Suprapubic skin (tissue), 4 donors: Measurements from ENCODE around the gene DCAF8L2. TPM values are rescaled to one million over a fixed set of nuclear protein-coding genes. Genes with fewer than 3 reads are reported as not detected.

Experiments
- DNase-seq, 2 donors: peaks; one replicate each; pipeline ENCODE4 v3.0.0-alpha.2; 2019; ENCODE audit warnings: low spot score in 2 of 2
- H3K27ac ChIP-seq: fragments of 200-600 bp; sonication (generic); one replicate; pipeline ENCODE4 v1.5.1; 2019
- H3K27me3 ChIP-seq: fragments of 200-600 bp; sonication (generic); one replicate; pipeline ENCODE4 v1.5.1; 2019
- H3K36me3 ChIP-seq: fragments of 200-600 bp; sonication (generic); one replicate; pipeline ENCODE4 v1.5.1; 2019
- H3K4me1 ChIP-seq: fragments of 200-600 bp; sonication (generic); one replicate; pipeline ENCODE4 v1.5.1; 2019
- H3K4me3 ChIP-seq: fragments of 200-600 bp; sonication (generic); one replicate; pipeline ENCODE4 v1.5.1; 2019; ENCODE audit warnings: mild to moderate bottlenecking
- H3K9me3 ChIP-seq: fragments of 200-600 bp; sonication (generic); one replicate; pipeline ENCODE4 v1.5.1; 2019
- EP300 ChIP-seq: sonication (generic); formaldehyde crosslinking; IDR thresholded peaks from one replicate; pipeline ENCODE4 v1.6.1; 2017; ENCODE audit warnings: antibody characterized with exemption
- POLR2A ChIP-seq, 2 donors: fragments of 450-650 bp; IDR thresholded peaks; one replicate each; pipeline ENCODE4 v1.6.1; 2017; ENCODE audit warnings: antibody characterized with exemption in 2 of 2, mild to moderate bottlenecking in 2 of 2, moderate library complexity in 2 of 2
- POLR2AphosphoS5 ChIP-seq, 3 donors: sonication (generic); formaldehyde crosslinking; IDR thresholded peaks; one replicate each; pipeline ENCODE4 v1.6.1; 2017; ENCODE audit warnings: antibody characterized with exemption in 3 of 3
- WGBS: methylation state at CpG from one replicate; pipeline ENCODE4 v1.1.5; 2018; 5-methylcytosine and 5-hydroxymethylcytosine counted together
- total RNA-seq, 4 donors: library from RNA; depleted of rRNA; stranded (reverse); fragments of >200 nt; gene quantifications; one replicate each; pipeline ENCODE4 v1.1.0, GENCODE V29; 2016
- TF ChIP-seq, protein P1 (sequence below), 2 donors: fragments of 200-600 bp in 1 of 2; fragments of 450-650 bp in 1 of 2; sonication (generic) in 1 of 2; IDR thresholded peaks; one replicate each; pipeline ENCODE4 v1.5.1; 2016 to 2019; ENCODE audit warnings: antibody characterized with exemption in 2 of 2, mild to moderate bottlenecking in 1 of 2, moderate library complexity in 1 of 2

DCAF8L2 gene
- total RNA-seq, 4 donors from 2014 or later = not detected

DNA sequence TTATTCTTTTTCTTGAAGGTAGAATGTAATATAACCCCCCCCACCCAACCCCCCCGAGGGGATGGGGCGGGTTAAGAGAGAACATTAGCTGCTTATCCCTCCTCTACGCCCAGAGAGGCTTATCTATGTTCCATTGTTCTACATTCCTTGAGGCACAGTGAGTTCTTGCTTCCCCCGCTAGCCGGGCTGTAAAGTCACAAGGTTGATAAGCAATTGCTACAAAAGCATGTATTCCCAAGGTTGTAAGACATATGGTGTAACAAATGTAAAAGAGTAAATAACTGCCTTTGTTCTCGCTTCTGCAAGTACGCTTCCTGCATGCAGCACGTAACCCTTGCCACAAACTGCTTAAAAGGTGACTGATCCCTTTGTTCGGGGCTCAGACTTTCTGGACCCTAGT lies 8.2 kb downstream of the DCAF8L2 start:
- Histone ChIP-seq H3K27ac (no peak overlapping the region), H3K27me3 (no peaks in the 10 kb centered on the region), H3K9me3 (no peaks in the 10 kb centered on the region), H3K4me1 (no peaks in the 10 kb centered on the region), H3K4me3 (no peak overlapping the region), H3K36me3 (no peaks in the 10 kb centered on the region)
- no peak for DNase-seq
- TF ChIP-seq POLR2AphosphoS5 (IDR thresholded peaks at IDR 0.05) (no peak), POLR2A (IDR thresholded peaks at IDR 0.05) (no peak), EP300 (no peak)
- TF ChIP-seq, protein P1, sequence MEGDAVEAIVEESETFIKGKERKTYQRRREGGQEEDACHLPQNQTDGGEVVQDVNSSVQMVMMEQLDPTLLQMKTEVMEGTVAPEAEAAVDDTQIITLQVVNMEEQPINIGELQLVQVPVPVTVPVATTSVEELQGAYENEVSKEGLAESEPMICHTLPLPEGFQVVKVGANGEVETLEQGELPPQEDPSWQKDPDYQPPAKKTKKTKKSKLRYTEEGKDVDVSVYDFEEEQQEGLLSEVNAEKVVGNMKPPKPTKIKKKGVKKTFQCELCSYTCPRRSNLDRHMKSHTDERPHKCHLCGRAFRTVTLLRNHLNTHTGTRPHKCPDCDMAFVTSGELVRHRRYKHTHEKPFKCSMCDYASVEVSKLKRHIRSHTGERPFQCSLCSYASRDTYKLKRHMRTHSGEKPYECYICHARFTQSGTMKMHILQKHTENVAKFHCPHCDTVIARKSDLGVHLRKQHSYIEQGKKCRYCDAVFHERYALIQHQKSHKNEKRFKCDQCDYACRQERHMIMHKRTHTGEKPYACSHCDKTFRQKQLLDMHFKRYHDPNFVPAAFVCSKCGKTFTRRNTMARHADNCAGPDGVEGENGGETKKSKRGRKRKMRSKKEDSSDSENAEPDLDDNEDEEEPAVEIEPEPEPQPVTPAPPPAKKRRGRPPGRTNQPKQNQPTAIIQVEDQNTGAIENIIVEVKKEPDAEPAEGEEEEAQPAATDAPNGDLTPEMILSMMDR (IDR thresholded peaks at IDR 0.05) = no peak
- WGBS = 50% methylated on average over 9 of the region's 9 CpGs

DNA sequence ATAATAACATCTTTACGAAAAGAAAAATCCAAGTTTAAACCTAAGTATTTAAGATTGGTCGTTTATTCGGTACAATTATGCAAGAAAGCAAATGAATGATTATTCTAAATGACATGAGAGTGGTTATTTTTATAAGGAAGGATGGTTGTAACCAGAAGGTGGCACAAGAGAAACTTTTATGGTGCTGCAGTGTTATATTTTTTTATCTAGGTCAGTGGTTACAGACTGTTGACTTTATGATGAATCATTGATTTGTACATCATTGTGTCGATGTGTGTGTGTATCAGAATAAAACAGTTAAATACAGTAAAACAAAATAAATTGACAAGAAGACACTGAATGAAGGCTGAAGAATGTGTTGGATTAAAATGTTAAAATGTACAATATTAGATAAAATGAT lies 9.8 kb downstream of the DCAF8L2 start:
- Histone ChIP-seq H3K27me3 (no peaks in the 10 kb centered on the region), H3K4me1 (no peaks in the 10 kb centered on the region), H3K27ac (no peak overlapping the region), H3K36me3 (no peaks in the 10 kb centered on the region), H3K4me3 (no peak overlapping the region), H3K9me3 (no peaks in the 10 kb centered on the region)
- TF ChIP-seq, protein P1 (IDR thresholded peaks at IDR 0.05) = no peak
- TF ChIP-seq POLR2AphosphoS5 (IDR thresholded peaks at IDR 0.05) = no peak
- TF ChIP-seq EP300 = no peak
- no peak for TF ChIP-seq POLR2A (IDR thresholded peaks at IDR 0.05)
- WGBS = 64% methylated on average over 4 of the region's 4 CpGs
- no peak for DNase-seq

DNA sequence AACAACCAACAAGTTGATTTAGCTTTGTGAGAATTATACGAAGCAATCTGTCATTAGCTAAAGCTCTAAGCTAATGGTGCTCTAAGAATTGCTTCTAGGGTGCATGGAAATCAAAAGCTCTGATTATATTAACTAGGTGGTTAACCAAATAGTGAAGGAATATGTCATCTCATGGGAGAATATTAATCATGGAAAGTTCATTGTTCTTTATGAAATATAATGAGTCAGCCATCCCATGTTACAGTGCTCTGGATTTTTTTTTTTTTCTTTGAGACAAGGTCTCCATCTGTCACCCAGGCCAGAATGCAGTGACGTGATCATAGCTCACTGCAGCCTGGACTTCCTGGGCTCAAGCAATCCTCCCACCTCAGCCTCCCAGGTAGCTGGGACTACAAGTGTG lies 10.5 kb downstream of the DCAF8L2 start:
- Histone ChIP-seq H3K4me1 (no peaks in the 10 kb centered on the region), H3K27ac (no peak overlapping the region), H3K27me3 (no peaks in the 10 kb centered on the region), H3K36me3 (no peaks in the 10 kb centered on the region), H3K4me3 (no peak overlapping the region), H3K9me3 (no peaks in the 10 kb centered on the region)
- TF ChIP-seq, protein P1 (IDR thresholded peaks at IDR 0.05) = no peak
- TF ChIP-seq POLR2A (IDR thresholded peaks at IDR 0.05) = no peak
- TF ChIP-seq EP300 = no peak
- TF ChIP-seq POLR2AphosphoS5 (IDR thresholded peaks at IDR 0.05) = no peak
- 61% methylated on average over 2 of the region's 2 CpGs for WGBS
- DNase-seq = no peak

DNA sequence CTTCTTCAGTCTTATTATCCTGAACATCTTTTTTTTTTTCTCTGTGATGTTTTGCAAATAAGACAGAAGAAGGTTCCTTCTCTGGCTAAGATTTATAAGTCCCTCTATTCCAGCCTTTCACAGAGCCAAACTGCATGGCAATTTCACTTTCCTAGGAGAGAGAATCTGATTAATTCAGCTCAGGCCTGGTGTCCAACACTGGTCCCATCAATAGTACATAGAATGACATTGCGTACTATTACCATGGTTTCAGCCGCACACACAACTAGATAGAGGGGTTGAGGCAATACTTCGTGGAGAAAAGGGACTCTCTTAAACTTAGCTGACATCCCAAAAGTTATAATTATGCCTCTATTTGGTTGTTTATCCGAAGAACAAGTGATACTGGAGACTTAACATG lies 18.5 kb downstream of the DCAF8L2 start:
- no peak overlapping the region for H3K4me3 ChIP-seq
- no peak overlapping the region for H3K27ac ChIP-seq
- H3K9me3 ChIP-seq = no peaks in the 10 kb centered on the region
- H3K4me1 ChIP-seq = no peaks in the 10 kb centered on the region
- no peak for DNase-seq
- no peaks in the 10 kb centered on the region for H3K36me3 ChIP-seq
- TF ChIP-seq POLR2A (IDR thresholded peaks at IDR 0.05) = no peak
- TF ChIP-seq EP300 = no peak
- TF ChIP-seq POLR2AphosphoS5 (IDR thresholded peaks at IDR 0.05) = no peak
- TF ChIP-seq, protein P1 (IDR thresholded peaks at IDR 0.05) = no peak
- no peaks in the 10 kb centered on the region for H3K27me3 ChIP-seq
- WGBS = 71% methylated on average over 4 of the region's 4 CpGs

DNA sequence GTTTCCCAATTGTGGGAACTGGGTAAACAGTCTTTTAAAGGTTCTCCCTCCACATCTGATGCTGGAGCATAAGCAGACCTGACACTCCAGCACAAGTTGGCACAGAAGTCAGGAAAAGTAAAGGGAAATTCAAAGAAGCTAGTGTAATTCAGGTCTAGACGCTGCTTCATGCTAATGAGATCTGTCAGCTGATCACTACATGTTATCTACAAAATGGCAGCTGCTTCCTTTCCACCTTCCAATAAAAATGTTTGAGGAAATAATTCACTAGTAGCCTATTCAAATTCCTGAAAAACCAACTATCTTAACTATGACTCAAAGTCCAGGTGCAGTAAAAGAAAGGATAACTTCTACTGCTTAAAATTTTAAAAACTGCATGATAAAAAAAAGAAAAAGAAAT lies 29.3 kb downstream of the DCAF8L2 start:
- H3K36me3 ChIP-seq = no peaks in the 10 kb centered on the region
- DNase-seq = no peak
- no peaks in the 10 kb centered on the region for H3K27me3 ChIP-seq
- H3K27ac ChIP-seq = no peak overlapping the region
- no peaks in the 10 kb centered on the region for H3K9me3 ChIP-seq
- no peak overlapping the region for H3K4me3 ChIP-seq
- WGBS = 27% methylated on average over 1 of the region's 1 CpG
- TF ChIP-seq EP300 (no peak), POLR2AphosphoS5 (IDR thresholded peaks at IDR 0.05) (no peak), POLR2A (IDR thresholded peaks at IDR 0.05) (no peak)
- TF ChIP-seq, protein P1 (IDR thresholded peaks at IDR 0.05) = no peak
- H3K4me1 ChIP-seq = no peaks in the 10 kb centered on the region
